Activated CD8-positive, alpha-beta memory T cell treated with anti-CD3 and anti-CD28 coated beads, Interleukin-2, amount 10 ng/mL, durations not matched to agents 7 days and 5 days (primary cell): ENCODE measurements around the gene COPE. TPM values are rescaled to one million over a fixed set of nuclear protein-coding genes. Genes with fewer than 3 reads are reported as not detected.
"Not testable (repeated sequence)": the region's sequence is repeated elsewhere in the genome, so short reads cannot be mapped to it uniquely, and the experiment has no call there.

Source experiments
- ATAC-seq: fragments of 150-1000 bp; cut with Tn5 transposase; one replicate; pipeline ENCODE4 v1.10.0; 2021; ENCODE audit warnings: moderate library complexity
- CTCF ChIA-PET: fragments of 350-600 bp; sonication (Branson Sonifier 250); formaldehyde crosslinking; loops from one replicate; lab custom pipeline; 2021; ENCODE audit warnings: antibody characterized with exemption; lab: Charles Lee
- DNase-seq: peaks from one replicate; pipeline ENCODE4 v3.0.0-alpha.2; 2020
- H3K27ac Mint-ChIP-seq: one replicate; pipeline ENCODE4 v1.8.0; 2021; ENCODE audit warnings: mild to moderate bottlenecking, mixed read lengths
- H3K27me3 Mint-ChIP-seq: one replicate; pipeline ENCODE4 v1.8.0; 2021; ENCODE audit warnings: mixed read lengths
- H3K36me3 Mint-ChIP-seq: one replicate; pipeline ENCODE4 v1.8.0; 2021; ENCODE audit warnings: mild to moderate bottlenecking, mixed read lengths
- H3K4me1 Mint-ChIP-seq: one replicate; pipeline ENCODE4 v1.8.0; 2021; ENCODE audit warnings: mixed read lengths
- H3K4me3 Mint-ChIP-seq: one replicate; pipeline ENCODE4 v1.8.0; 2021; ENCODE audit warnings: mild to moderate bottlenecking, moderate library complexity, mixed read lengths
- H3K9me3 Mint-ChIP-seq: one replicate; pipeline ENCODE4 v1.8.0; 2022; ENCODE audit warnings: low read depth, mixed read lengths
- total RNA-seq, 2 experiments: library from RNA; stranded (reverse); gene quantifications; one replicate each; pipeline ENCODE4 v1.2.3, GENCODE V29; 2021

The COPE gene
- total RNA-seq, 2 experiments from 2014 or later = 251 to 264 TPM

- H3K36me3 Mint-ChIP-seq = peaks cover 3% of the 10 kb centered on the region
- no peak for DNase-seq
- H3K9me3 Mint-ChIP-seq = no peaks in the 10 kb centered on the region
- H3K27me3 Mint-ChIP-seq = peaks cover 13% of the 10 kb centered on the region
- peaks cover 5% of the 10 kb centered on the region for H3K4me1 Mint-ChIP-seq
- H3K4me3 Mint-ChIP-seq = no peak overlapping the region
- CTCF ChIA-PET = no interaction called here
- no peak overlapping the region for H3K27ac Mint-ChIP-seq
- no peak for ATAC-seq
Observed at GRCh38 chr19:18931316-18932162, 12.4 kb upstream of the COPE start.

- peaks cover 17% of the 10 kb centered on the region for H3K36me3 Mint-ChIP-seq
- DNase-seq (no peak), ATAC-seq (no peak)
- no peak overlapping the region for H3K4me3 Mint-ChIP-seq
- H3K27ac Mint-ChIP-seq = no peak overlapping the region
- peaks cover 5% of the 10 kb centered on the region for H3K4me1 Mint-ChIP-seq
- peaks cover 13% of the 10 kb centered on the region for H3K27me3 Mint-ChIP-seq
- no peaks in the 10 kb centered on the region for H3K9me3 Mint-ChIP-seq
- CTCF ChIA-PET = interaction anchor here (1.0 kb wide), 1 partner anchor 10 kb away, joined by 3 read pairs; the partner anchor contains the start of genes COPE and DDX49
Observed at GRCh38 chr19:18929311-18929710, 10.1 kb upstream of the COPE start.

- DNase-seq = no peak
- ATAC-seq = no peak
- Mint-ChIP-seq H3K4me3 (no peak overlapping the region), H3K4me1 (peaks cover 5% of the 10 kb centered on the region), H3K9me3 (no peaks in the 10 kb centered on the region), H3K36me3 (peaks cover 19% of the 10 kb centered on the region), H3K27me3 (peaks cover 2% of the 10 kb centered on the region), H3K27ac (no peak overlapping the region)
- CTCF ChIA-PET = interaction anchor here (1.0 kb wide), 1 partner anchor 9 kb away, joined by 3 read pairs; the partner anchor contains the start of genes COPE and DDX49
Observed at GRCh38 chr19:18928018-18928805, 9.0 kb upstream of the COPE start.

GRCh38 chr19:18924684-18925213 is 5.6 kb upstream of the COPE start:
- Mint-ChIP-seq H3K27ac (no peak overlapping the region), H3K4me3 (no peak overlapping the region), H3K4me1 (peaks cover 13% of the 10 kb centered on the region), H3K36me3 (peaks cover 27% of the 10 kb centered on the region), H3K9me3 (no peaks in the 10 kb centered on the region), H3K27me3 (no peaks in the 10 kb centered on the region)
- DNase-seq (no peak), ATAC-seq (no peak)
- CTCF ChIA-PET = no interaction called here

GRCh38 chr19:18922228-18922985 is 3.2 kb upstream of the COPE start:
- Mint-ChIP-seq H3K27ac (no peak overlapping the region), H3K4me3 (no peak overlapping the region), H3K36me3 (peaks cover 27% of the 10 kb centered on the region), H3K27me3 (no peaks in the 10 kb centered on the region), H3K4me1 (peaks cover 28% of the 10 kb centered on the region), H3K9me3 (no peaks in the 10 kb centered on the region)
- ATAC-seq (no peak), DNase-seq (no peak)
- CTCF ChIA-PET = no interaction called here

- Mint-ChIP-seq H3K36me3 (peaks cover 29% of the 10 kb centered on the region), H3K4me1 (peaks cover 33% of the 10 kb centered on the region), H3K9me3 (no peaks in the 10 kb centered on the region), H3K4me3 (peak overlapping the region; percentile 94), H3K27me3 (no peaks in the 10 kb centered on the region), H3K27ac (no peak overlapping the region)
- CTCF ChIA-PET = no interaction called here
- DNase-seq (no peak), ATAC-seq (no peak)
Observed at GRCh38 chr19:18921593-18921992, 2.4 kb upstream of the COPE start.

GRCh38 chr19:18920400-18920799 is 1.2 kb upstream of the COPE start:
- Mint-ChIP-seq H3K4me3 (peak overlapping the region; percentile 94), H3K9me3 (no peaks in the 10 kb centered on the region), H3K4me1 (peaks cover 38% of the 10 kb centered on the region), H3K27me3 (no peaks in the 10 kb centered on the region), H3K27ac (peak overlapping the region; percentile 91), H3K36me3 (peaks cover 25% of the 10 kb centered on the region)
- no peak for DNase-seq
- ATAC-seq = no peak
- CTCF ChIA-PET = interaction anchor here (1.9 kb wide), 1 partner anchor 326 kb away, joined by 4 read pairs; no protein-coding TSS in a partner anchor

- CTCF ChIA-PET = interaction anchor here (1.0 to 1.9 kb wide), 9 partner anchors 9 to 715 kb away, joined by 3 to 7 read pairs (median 4); partner anchors contain the start of genes REX1BD, UBA52 and UPF1
- no peaks in the 10 kb centered on the region for H3K27me3 Mint-ChIP-seq
- H3K9me3 Mint-ChIP-seq = no peaks in the 10 kb centered on the region
- peaks cover 23% of the 10 kb centered on the region for H3K36me3 Mint-ChIP-seq
- peak overlapping the region; percentile 94 for H3K4me3 Mint-ChIP-seq
- DNase-seq (no peak), ATAC-seq (no peak)
- H3K27ac Mint-ChIP-seq = peak overlapping the region; percentile 91
- peaks cover 42% of the 10 kb centered on the region for H3K4me1 Mint-ChIP-seq
Observed at GRCh38 chr19:18919900-18920214, 670 bp upstream of the COPE start.

GRCh38 chr19:18917593-18917992 is 1.6 kb downstream of the COPE start:
- peaks cover 42% of the 10 kb centered on the region for H3K4me1 Mint-ChIP-seq
- H3K36me3 Mint-ChIP-seq = peaks cover 22% of the 10 kb centered on the region
- CTCF ChIA-PET = interaction anchor here (0.7 kb wide), 1 partner anchor 77 kb away, joined by 3 read pairs; no protein-coding TSS in a partner anchor
- H3K9me3 Mint-ChIP-seq, H3K27me3 Mint-ChIP-seq, ATAC-seq, DNase-seq: not testable (repeated sequence)
- peak overlapping the region; percentile 94 for H3K4me3 Mint-ChIP-seq
- peak overlapping the region; percentile 69 for H3K27ac Mint-ChIP-seq

- Mint-ChIP-seq H3K27me3 (no peaks in the 10 kb centered on the region), H3K9me3 (no peaks in the 10 kb centered on the region), H3K4me3 (no peak overlapping the region), H3K4me1 (peaks cover 37% of the 10 kb centered on the region), H3K36me3 (peaks cover 16% of the 10 kb centered on the region), H3K27ac (no peak overlapping the region)
- CTCF ChIA-PET = no interaction called here
- DNase-seq = peak; percentile 62
- ATAC-seq = no peak
Observed at GRCh38 chr19:18915639-18916038, 3.5 kb downstream of the COPE start.

GRCh38 chr19:18913466-18913865 is 5.7 kb downstream of the COPE start:
- Mint-ChIP-seq H3K36me3 (peaks cover 16% of the 10 kb centered on the region), H3K4me3 (no peak overlapping the region), H3K27ac (no peak overlapping the region), H3K9me3 (no peaks in the 10 kb centered on the region), H3K27me3 (no peaks in the 10 kb centered on the region), H3K4me1 (peaks cover 23% of the 10 kb centered on the region)
- ATAC-seq = no peak
- CTCF ChIA-PET = no interaction called here
- no peak for DNase-seq

- H3K9me3 Mint-ChIP-seq = no peaks in the 10 kb centered on the region
- no peak overlapping the region for H3K4me3 Mint-ChIP-seq
- no peak for DNase-seq
- peaks cover 16% of the 10 kb centered on the region for H3K36me3 Mint-ChIP-seq
- CTCF ChIA-PET = no interaction called here
- no peaks in the 10 kb centered on the region for H3K27me3 Mint-ChIP-seq
- no peak for ATAC-seq
- peak overlapping the region; percentile 33 for H3K27ac Mint-ChIP-seq
- H3K4me1 Mint-ChIP-seq = peaks cover 19% of the 10 kb centered on the region
Observed at GRCh38 chr19:18912933-18913332, 6.3 kb downstream of the COPE start.
